ENCODE results near the gene CYP4F11.
"Not testable (repeated sequence)": the region's sequence is repeated elsewhere in the genome, so short reads cannot be mapped to it uniquely, and the experiment has no call there.

The CYP4F11 gene

GRCh38 chr19:15944401-15944800 is 10.1 kb upstream of the CYP4F11 start:
- TF ChIP-seq, protein P1, sequence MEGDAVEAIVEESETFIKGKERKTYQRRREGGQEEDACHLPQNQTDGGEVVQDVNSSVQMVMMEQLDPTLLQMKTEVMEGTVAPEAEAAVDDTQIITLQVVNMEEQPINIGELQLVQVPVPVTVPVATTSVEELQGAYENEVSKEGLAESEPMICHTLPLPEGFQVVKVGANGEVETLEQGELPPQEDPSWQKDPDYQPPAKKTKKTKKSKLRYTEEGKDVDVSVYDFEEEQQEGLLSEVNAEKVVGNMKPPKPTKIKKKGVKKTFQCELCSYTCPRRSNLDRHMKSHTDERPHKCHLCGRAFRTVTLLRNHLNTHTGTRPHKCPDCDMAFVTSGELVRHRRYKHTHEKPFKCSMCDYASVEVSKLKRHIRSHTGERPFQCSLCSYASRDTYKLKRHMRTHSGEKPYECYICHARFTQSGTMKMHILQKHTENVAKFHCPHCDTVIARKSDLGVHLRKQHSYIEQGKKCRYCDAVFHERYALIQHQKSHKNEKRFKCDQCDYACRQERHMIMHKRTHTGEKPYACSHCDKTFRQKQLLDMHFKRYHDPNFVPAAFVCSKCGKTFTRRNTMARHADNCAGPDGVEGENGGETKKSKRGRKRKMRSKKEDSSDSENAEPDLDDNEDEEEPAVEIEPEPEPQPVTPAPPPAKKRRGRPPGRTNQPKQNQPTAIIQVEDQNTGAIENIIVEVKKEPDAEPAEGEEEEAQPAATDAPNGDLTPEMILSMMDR (IDR thresholded peaks at IDR 0.05; ENCODE audit: low read depth, low read length, missing control alignments), result no peak

GRCh38 chr19:15937771-15938170 is 3.4 kb upstream of the CYP4F11 start:
- TF ChIP-seq, protein P1 (IDR thresholded peaks at IDR 0.05; ENCODE audit: low read depth, low read length, missing control alignments), result no peak
- no peak for DNase-seq (ENCODE audit: low read depth)
- H3K4me3 ChIP-seq (ENCODE audit: low read depth, low read length), result no peak overlapping the region

More at GRCh38 chr19:15944401-15944800, 10.1 kb upstream of the CYP4F11 start:
- no peak overlapping the region for H3K4me3 ChIP-seq (ENCODE audit: low read depth, low read length)
- no peak for DNase-seq (ENCODE audit: low read depth)

- TF ChIP-seq, protein P1 (IDR thresholded peaks at IDR 0.05; ENCODE audit: low read depth, low read length, missing control alignments), result no peak
Observed at GRCh38 chr19:15936950-15937349, 2.6 kb upstream of the CYP4F11 start.

GRCh38 chr19:15936173-15936572 is 1.8 kb upstream of the CYP4F11 start:
- TF ChIP-seq, protein P1 (IDR thresholded peaks at IDR 0.05; ENCODE audit: low read depth, low read length, missing control alignments), result no peak
- no peak for DNase-seq (ENCODE audit: low read depth)
- no peak overlapping the region for H3K4me3 ChIP-seq (ENCODE audit: low read depth, low read length)

More at GRCh38 chr19:15936950-15937349, 2.6 kb upstream of the CYP4F11 start:
- DNase-seq (ENCODE audit: low read depth), result no peak
- H3K4me3 ChIP-seq (ENCODE audit: low read depth, low read length), result no peak overlapping the region

- no peak for DNase-seq (ENCODE audit: low read depth)
- TF ChIP-seq, protein P1 (IDR thresholded peaks at IDR 0.05; ENCODE audit: low read depth, low read length, missing control alignments), result no peak
- no peak overlapping the region for H3K4me3 ChIP-seq (ENCODE audit: low read depth, low read length)
Observed at GRCh38 chr19:15935167-15935702, 906 bp upstream of the CYP4F11 start.

- H3K4me3 ChIP-seq (ENCODE audit: low read depth, low read length); DNase-seq (ENCODE audit: low read depth): not testable (repeated sequence)
Observed at GRCh38 chr19:15933761-15934331, 483 bp downstream of the CYP4F11 start.

DNA sequence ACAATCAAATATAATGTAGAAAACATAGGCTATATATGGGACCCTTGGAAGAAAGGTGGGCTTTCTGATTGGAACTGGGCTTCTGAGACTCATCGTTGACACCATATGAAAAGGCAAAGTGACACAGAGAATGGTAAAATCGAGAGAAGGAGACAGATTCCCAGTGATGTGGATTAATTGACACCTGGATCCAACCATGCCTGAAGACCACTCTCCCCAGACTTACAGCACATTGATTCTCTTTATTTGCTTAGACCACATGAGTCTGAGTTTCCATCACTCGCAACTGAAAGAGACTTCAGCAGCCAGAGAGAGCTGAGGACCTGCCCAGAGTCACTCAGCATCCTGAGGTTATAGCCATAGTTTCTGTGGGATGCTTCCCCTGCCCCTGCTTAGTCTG is 6.0 kb downstream of the CYP4F11 start:
- no peak overlapping the region for H3K4me3 ChIP-seq (ENCODE audit: low read depth, low read length)
- no peak for DNase-seq (ENCODE audit: low read depth)
- TF ChIP-seq, protein P1 (IDR thresholded peaks at IDR 0.05; ENCODE audit: low read depth, low read length, missing control alignments), result no peak
